Measurements from ENCODE around the gene TNIK.

DNA sequence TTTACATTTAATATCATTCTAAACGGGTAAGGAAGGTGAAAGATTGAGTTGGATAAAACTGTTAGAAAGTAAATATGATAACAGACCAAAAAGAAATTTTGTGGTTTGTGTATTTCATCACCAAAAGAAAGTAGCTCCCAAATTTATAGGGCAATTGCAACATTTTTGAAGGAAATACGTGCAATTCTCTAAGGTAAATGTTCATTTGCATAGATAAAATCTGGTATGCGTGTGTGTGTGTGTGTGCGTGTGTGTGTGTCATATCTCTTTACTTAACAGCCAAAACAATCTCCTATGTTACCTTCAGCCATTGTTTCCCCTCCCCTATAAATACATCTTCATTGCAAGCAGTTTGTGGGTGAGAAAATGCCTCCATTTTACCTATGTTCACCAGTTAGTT, 208.4 kb downstream of the TNIK start:
- TF ChIP-seq, protein P1, sequence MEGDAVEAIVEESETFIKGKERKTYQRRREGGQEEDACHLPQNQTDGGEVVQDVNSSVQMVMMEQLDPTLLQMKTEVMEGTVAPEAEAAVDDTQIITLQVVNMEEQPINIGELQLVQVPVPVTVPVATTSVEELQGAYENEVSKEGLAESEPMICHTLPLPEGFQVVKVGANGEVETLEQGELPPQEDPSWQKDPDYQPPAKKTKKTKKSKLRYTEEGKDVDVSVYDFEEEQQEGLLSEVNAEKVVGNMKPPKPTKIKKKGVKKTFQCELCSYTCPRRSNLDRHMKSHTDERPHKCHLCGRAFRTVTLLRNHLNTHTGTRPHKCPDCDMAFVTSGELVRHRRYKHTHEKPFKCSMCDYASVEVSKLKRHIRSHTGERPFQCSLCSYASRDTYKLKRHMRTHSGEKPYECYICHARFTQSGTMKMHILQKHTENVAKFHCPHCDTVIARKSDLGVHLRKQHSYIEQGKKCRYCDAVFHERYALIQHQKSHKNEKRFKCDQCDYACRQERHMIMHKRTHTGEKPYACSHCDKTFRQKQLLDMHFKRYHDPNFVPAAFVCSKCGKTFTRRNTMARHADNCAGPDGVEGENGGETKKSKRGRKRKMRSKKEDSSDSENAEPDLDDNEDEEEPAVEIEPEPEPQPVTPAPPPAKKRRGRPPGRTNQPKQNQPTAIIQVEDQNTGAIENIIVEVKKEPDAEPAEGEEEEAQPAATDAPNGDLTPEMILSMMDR (conservative IDR thresholded peaks at IDR 0.05; ENCODE audit: low read depth, low read length): no peak
- TF ChIP-seq EZH2 (IDR thresholded peaks at IDR 0.05; ENCODE audit: borderline replicate concordance, low read depth, low read length, poor library complexity, severe bottlenecking): no peak

Data from A673 (cell line).